Activated naive CD4-positive, alpha-beta T cell treated with anti-CD3 and anti-CD28 coated beads, Interleukin-2, amount 50 U/mL, for 24 hours (primary cell): ENCODE results near the gene RNF182.

Experiments used
- H3K27ac Mint-ChIP-seq: one replicate; pipeline ENCODE4 v1.8.0; 2021; ENCODE audit warnings: mild to moderate bottlenecking, mixed read lengths
- H3K27me3 Mint-ChIP-seq: one replicate; pipeline ENCODE4 v1.8.0; 2021; ENCODE audit warnings: mixed read lengths
- H3K36me3 Mint-ChIP-seq: one replicate; pipeline ENCODE4 v1.8.0; 2021; ENCODE audit warnings: mixed read lengths
- H3K4me1 Mint-ChIP-seq: one replicate; pipeline ENCODE4 v1.8.0; 2021; ENCODE audit warnings: mixed read lengths
- H3K4me3 Mint-ChIP-seq: one replicate; pipeline ENCODE4 v1.8.0; 2021; ENCODE audit warnings: mild to moderate bottlenecking, mixed read lengths
- H3K9me3 Mint-ChIP-seq: one replicate; pipeline ENCODE4 v1.8.0; 2021; ENCODE audit warnings: mixed read lengths

The RNF182 gene

DNA sequence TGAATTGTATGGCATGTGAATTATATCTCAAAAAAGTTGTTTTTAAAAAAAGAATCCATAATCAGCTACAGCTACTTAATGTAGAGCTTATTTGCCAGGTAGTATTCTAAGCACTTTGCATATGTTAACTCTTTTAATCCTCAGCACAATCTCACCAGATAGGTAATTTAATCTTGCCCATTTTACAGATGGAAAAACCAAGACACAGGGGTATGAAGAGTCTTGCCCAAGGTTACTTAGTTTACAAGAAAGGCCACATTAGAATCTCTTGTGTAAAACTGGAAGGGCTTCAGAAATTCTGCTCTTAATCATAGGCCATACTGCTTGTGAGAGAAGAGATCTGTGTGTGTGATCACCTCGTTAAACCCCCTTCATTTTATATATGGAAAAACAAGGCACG is 13.4 kb upstream of the RNF182 start:
- Mint-ChIP-seq H3K4me3 (no peak overlapping the region), H3K36me3 (no peaks in the 10 kb centered on the region), H3K9me3 (no peaks in the 10 kb centered on the region), H3K4me1 (peaks cover 8% of the 10 kb centered on the region), H3K27ac (no peak overlapping the region), H3K27me3 (peaks cover 19% of the 10 kb centered on the region)

GRCh38 chr6:13913226-13914001 is 11.3 kb upstream of the RNF182 start:
- Mint-ChIP-seq H3K9me3 (no peaks in the 10 kb centered on the region), H3K27ac (no peak overlapping the region), H3K4me1 (peaks cover 8% of the 10 kb centered on the region), H3K27me3 (peaks cover 19% of the 10 kb centered on the region), H3K36me3 (no peaks in the 10 kb centered on the region), H3K4me3 (no peak overlapping the region)

DNA sequence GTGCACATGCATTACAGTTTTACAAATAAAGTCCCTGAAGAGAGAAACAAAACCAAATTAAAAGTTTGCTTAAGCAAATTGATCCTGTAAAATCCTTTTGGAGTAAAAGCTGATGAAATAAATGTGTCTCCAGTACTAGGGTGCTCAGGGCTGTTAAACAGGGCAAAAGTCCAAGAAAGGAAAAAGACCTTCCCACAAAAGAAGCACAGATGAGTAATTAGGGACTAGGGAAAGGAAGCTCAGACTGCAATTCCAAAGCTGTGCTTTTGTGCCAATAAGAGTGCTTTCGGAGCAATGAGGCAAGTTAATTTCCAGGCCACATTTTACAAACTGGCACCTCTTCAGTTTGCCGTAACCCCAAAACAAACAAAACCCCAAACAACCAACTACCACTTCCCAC is 10.4 kb upstream of the RNF182 start:
- H3K4me1 Mint-ChIP-seq, result peaks cover under 1% of the 10 kb centered on the region
- H3K27ac Mint-ChIP-seq, result no peak overlapping the region
- no peaks in the 10 kb centered on the region for H3K36me3 Mint-ChIP-seq
- H3K27me3 Mint-ChIP-seq, result peaks cover 17% of the 10 kb centered on the region
- H3K4me3 Mint-ChIP-seq, result no peak overlapping the region
- H3K9me3 Mint-ChIP-seq, result no peaks in the 10 kb centered on the region

DNA sequence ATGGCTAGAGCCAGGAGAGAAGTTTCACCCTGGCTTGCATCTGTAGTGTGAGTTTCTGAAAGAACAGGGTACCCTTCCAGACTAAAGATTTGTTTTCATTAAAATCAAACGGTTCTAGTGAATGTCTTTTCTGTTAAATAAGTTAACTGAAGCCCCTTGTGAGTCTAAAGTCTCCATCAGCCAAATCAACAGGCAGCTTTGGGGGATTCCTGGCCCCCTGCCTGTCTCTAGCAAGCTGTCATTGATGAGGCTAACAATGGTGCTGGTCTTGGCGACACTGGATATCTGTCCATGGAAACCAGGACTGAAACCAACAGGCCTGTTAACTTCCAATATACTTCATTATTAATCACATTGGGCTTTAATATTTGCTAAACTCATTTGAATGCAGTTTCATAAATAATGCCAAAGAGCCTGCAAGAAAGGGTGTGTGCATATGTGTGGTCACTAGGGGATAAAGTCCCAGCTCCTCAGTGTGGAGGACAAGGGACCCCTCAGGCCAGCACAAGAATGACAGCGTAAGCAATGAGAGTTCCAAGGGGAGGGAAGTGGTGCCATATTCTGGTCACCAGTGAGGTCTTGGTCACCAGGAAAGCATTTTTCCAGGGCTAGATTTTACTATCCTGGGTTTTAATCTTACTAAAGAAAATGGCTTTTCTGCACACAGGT is 9.1 kb upstream of the RNF182 start:
- Mint-ChIP-seq H3K27me3 (peaks cover 16% of the 10 kb centered on the region), H3K9me3 (no peaks in the 10 kb centered on the region), H3K36me3 (no peaks in the 10 kb centered on the region), H3K27ac (no peak overlapping the region), H3K4me1 (no peaks in the 10 kb centered on the region), H3K4me3 (no peak overlapping the region)

- no peaks in the 10 kb centered on the region for H3K4me1 Mint-ChIP-seq
- H3K36me3 Mint-ChIP-seq, result no peaks in the 10 kb centered on the region
- peaks cover 16% of the 10 kb centered on the region for H3K27me3 Mint-ChIP-seq
- no peaks in the 10 kb centered on the region for H3K9me3 Mint-ChIP-seq
- no peak overlapping the region for H3K27ac Mint-ChIP-seq
- no peak overlapping the region for H3K4me3 Mint-ChIP-seq
Observed at GRCh38 chr6:13916230-13916944, 8.4 kb upstream of the RNF182 start.

DNA sequence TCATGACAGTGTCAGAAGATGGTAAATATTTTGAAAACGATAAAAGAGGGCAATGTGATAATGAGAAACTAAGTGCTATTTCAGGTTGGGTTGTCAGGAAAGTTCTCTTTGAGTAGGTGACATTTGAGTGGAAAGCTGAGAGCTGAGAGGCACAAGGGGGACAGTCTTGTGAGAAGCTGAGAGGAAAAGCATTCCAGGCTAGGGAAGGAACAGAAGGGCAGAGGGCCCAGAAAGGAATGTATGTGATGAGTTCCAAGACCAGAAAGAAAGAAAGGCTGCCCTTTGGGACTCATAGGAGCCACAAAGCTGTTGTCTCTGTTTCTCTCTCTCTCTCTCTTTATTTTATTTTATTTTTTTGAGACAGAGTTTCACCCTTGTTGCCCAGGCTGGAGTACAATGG is 7.6 kb upstream of the RNF182 start:
- H3K27ac Mint-ChIP-seq, result no peak overlapping the region
- no peak overlapping the region for H3K4me3 Mint-ChIP-seq
- H3K4me1 Mint-ChIP-seq, result no peaks in the 10 kb centered on the region
- no peaks in the 10 kb centered on the region for H3K9me3 Mint-ChIP-seq
- H3K27me3 Mint-ChIP-seq, result peaks cover 16% of the 10 kb centered on the region
- no peaks in the 10 kb centered on the region for H3K36me3 Mint-ChIP-seq

DNA sequence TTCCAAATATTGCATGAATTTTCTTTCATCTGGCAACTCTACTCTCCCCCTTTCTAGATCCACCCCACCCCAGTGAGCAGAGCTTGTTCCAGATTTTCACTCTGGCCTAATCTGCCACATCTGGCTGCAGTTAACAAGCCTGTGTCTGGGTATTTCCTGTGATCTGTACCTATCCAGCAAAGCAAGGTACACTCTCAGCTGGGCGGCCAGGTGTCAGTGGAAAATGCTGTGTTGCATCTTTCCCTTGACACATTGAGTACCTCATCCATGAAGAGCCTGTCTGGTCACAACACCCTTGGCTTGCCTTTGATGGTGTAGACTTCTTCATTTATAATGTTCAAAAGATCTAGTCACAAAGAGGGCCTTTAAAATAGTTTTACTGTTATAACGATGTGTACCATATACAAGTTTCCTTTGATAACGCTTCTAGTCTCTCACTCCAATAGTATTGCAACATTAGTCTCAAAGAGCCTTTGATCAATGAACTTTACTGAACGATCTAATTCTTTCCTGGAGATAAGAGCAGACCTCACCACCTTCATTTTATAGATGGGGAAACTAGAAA is 6.0 kb upstream of the RNF182 start:
- Mint-ChIP-seq H3K27ac (no peak overlapping the region), H3K27me3 (peaks cover 20% of the 10 kb centered on the region), H3K36me3 (no peaks in the 10 kb centered on the region), H3K4me1 (no peaks in the 10 kb centered on the region), H3K4me3 (no peak overlapping the region), H3K9me3 (no peaks in the 10 kb centered on the region)

GRCh38 chr6:13919861-13920260 is 4.9 kb upstream of the RNF182 start:
- no peak overlapping the region for H3K27ac Mint-ChIP-seq
- peaks cover 26% of the 10 kb centered on the region for H3K27me3 Mint-ChIP-seq
- no peak overlapping the region for H3K4me3 Mint-ChIP-seq
- peaks cover 7% of the 10 kb centered on the region for H3K4me1 Mint-ChIP-seq
- no peaks in the 10 kb centered on the region for H3K36me3 Mint-ChIP-seq
- H3K9me3 Mint-ChIP-seq, result no peaks in the 10 kb centered on the region

DNA sequence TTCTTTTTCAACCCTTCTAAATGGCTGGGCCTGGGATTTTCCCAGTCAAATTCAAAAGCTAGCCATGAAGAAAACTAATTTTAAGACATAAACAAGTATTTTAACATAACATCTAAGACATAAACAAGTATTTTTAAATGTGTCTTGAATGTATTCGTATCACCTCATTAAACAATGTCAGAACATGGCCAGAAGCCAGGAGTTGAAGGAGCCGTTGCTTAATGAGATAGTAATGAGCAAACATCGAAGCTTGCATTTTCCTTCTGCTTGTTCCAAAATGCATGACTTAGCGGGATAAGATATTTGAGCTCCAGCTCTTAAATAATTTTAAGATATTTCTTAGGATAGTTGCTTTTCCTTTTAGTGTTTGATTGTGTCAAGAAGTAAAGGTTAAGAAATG is 4.2 kb upstream of the RNF182 start:
- H3K36me3 Mint-ChIP-seq, result no peaks in the 10 kb centered on the region
- no peak overlapping the region for H3K27ac Mint-ChIP-seq
- H3K9me3 Mint-ChIP-seq, result no peaks in the 10 kb centered on the region
- peaks cover 28% of the 10 kb centered on the region for H3K27me3 Mint-ChIP-seq
- H3K4me1 Mint-ChIP-seq, result peaks cover 12% of the 10 kb centered on the region
- H3K4me3 Mint-ChIP-seq, result no peak overlapping the region

DNA sequence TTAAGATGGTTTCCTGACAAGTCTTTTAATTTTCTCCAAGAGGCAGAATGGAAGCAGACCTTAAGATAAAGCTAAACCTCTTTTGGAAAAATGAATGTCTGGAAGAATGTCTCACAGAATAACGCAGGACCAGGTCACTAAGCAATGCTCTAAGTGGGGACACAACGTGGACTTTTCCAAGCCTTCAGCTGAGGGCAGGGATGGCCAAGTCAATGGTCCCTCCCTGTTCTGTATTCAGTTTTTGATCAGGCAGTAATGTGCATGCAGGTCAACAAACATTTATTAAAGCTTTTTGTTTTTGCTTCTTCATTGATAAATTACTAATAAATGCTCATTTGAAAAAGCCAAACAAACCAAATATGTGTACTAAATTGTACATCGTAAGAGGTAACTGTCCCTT is 2.0 kb upstream of the RNF182 start:
- H3K36me3 Mint-ChIP-seq, result no peaks in the 10 kb centered on the region
- peaks cover 15% of the 10 kb centered on the region for H3K4me1 Mint-ChIP-seq
- no peak overlapping the region for H3K27ac Mint-ChIP-seq
- peaks cover 43% of the 10 kb centered on the region for H3K27me3 Mint-ChIP-seq
- no peak overlapping the region for H3K4me3 Mint-ChIP-seq
- no peaks in the 10 kb centered on the region for H3K9me3 Mint-ChIP-seq

DNA sequence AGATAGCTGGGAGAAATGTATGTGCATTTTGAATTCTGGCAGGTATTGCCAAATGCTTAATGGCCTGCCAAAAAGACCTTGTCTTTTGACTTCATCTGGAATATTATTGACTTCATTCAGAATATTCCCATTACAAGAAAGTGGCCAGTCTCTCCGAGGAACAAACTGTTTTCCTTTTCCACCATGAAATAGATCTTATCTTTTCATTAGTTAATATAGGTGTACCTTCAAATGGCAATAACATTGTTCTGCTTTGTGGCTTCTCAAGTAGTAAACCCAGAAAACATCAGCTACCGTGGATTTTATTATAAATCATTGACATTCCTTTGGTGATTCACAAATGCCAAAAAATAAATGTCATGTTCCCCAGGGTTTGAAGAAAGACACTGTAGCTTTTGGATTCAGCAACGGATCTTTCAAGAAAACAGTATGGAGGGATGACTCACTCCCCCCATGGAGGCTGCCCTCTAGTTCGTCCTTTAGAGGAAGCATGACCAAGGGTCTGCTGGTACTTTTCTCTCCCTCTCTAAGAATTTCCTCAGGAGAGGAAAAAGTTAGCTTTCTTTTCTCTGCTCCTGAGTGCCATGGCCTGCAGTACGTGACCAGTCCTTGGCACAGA is 1.1 kb upstream of the RNF182 start:
- peaks cover 44% of the 10 kb centered on the region for H3K27me3 Mint-ChIP-seq

GRCh38 chr6:13924146-13924948 is 405 bp upstream of the RNF182 start:
- peaks cover 15% of the 10 kb centered on the region for H3K4me1 Mint-ChIP-seq
- peak overlapping the region; percentile 80 for H3K4me3 Mint-ChIP-seq
- H3K36me3 Mint-ChIP-seq, result no peaks in the 10 kb centered on the region
- peaks cover 50% of the 10 kb centered on the region for H3K27me3 Mint-ChIP-seq
- no peaks in the 10 kb centered on the region for H3K9me3 Mint-ChIP-seq
- H3K27ac Mint-ChIP-seq, result no peak overlapping the region

More for the DNA sequence above, 1.1 kb upstream of the RNF182 start:
- H3K4me3 Mint-ChIP-seq, result peak overlapping the region; percentile 80
- H3K27ac Mint-ChIP-seq, result no peak overlapping the region
- H3K9me3 Mint-ChIP-seq, result no peaks in the 10 kb centered on the region
- no peaks in the 10 kb centered on the region for H3K36me3 Mint-ChIP-seq
- H3K4me1 Mint-ChIP-seq, result peaks cover 15% of the 10 kb centered on the region

GRCh38 chr6:13926378-13926777 is 1.6 kb downstream of the RNF182 start:
- H3K9me3 Mint-ChIP-seq, result no peaks in the 10 kb centered on the region
- H3K4me1 Mint-ChIP-seq, result peaks cover 15% of the 10 kb centered on the region
- H3K27me3 Mint-ChIP-seq, result peaks cover 63% of the 10 kb centered on the region
- H3K27ac Mint-ChIP-seq, result no peak overlapping the region
- no peaks in the 10 kb centered on the region for H3K36me3 Mint-ChIP-seq
- no peak overlapping the region for H3K4me3 Mint-ChIP-seq

DNA sequence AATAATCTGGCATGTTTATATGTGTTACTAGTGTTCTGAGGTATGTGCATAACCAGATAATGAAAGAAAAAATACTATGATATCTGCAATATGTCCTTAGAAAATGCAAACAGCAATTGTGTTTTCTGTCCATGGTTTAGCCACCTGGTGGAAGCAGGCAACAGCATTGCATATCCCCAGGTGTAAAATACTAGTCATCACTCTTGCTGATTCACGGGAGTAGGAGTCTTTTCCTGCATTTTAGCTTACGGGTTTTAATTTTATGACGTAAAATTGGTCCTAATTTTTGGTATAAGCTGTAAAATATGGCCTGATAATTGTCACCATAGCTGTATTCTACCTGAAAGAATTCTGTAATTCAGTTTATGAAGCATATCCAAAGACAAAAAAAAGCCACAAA is 2.5 kb downstream of the RNF182 start:
- no peaks in the 10 kb centered on the region for H3K36me3 Mint-ChIP-seq
- H3K4me3 Mint-ChIP-seq, result no peak overlapping the region

DNA sequence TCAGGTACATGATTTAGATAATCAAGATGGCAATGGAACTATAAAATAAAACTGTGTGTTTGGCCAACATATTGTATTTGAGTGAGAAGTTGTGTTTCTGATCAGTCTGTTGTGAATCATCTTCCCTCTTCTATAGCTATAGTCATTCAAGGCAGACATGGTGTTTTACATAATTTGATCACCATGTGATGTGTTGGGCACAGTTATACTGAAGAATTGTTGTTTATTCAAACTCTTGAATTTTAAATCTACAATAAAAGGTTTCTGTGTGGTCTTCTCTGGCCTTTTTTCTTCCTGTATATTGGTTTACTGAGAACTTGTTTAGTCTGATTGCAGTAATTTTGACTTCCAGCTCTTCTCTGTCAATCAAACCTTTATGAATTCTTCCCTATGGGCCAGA is 4.4 kb downstream of the RNF182 start:
- Mint-ChIP-seq H3K4me3 (no peak overlapping the region), H3K36me3 (no peaks in the 10 kb centered on the region), H3K9me3 (no peaks in the 10 kb centered on the region), H3K27ac (no peak overlapping the region), H3K4me1 (peaks cover 12% of the 10 kb centered on the region), H3K27me3 (peaks cover 56% of the 10 kb centered on the region)

More for the DNA sequence above, 2.5 kb downstream of the RNF182 start:
- peaks cover 69% of the 10 kb centered on the region for H3K27me3 Mint-ChIP-seq
- no peak overlapping the region for H3K27ac Mint-ChIP-seq
- H3K9me3 Mint-ChIP-seq, result no peaks in the 10 kb centered on the region
- H3K4me1 Mint-ChIP-seq, result peaks cover 15% of the 10 kb centered on the region
